H9 (cell line): ENCODE results near the gene ANO9. TPM values are rescaled to one million over a fixed set of nuclear protein-coding genes. Genes with fewer than 3 reads are reported as not detected.

ENCODE experiments used
- DNase-seq: peaks from one replicate; pipeline ENCODE4 v3.0.0-alpha.2; 2017
- H2AFZ ChIP-seq: one replicate; pipeline ENCODE4 v1.6.1; 2013; ENCODE audit warnings: mild to moderate bottlenecking, low read length, control low read depth, moderate library complexity
- H2AK5ac ChIP-seq: 2 replicates; pipeline ENCODE4 v1.6.1; 2013; ENCODE audit warnings: low read length, control low read depth, mixed read lengths; ENCODE audit not compliant: insufficient read length
- H2BK120ac ChIP-seq: one replicate; pipeline ENCODE4 v1.6.1; 2013; ENCODE audit warnings: low read depth, mild to moderate bottlenecking, low read length, control low read depth, inconsistent platforms; ENCODE audit not compliant: poor library complexity, severe bottlenecking
- H2BK12ac ChIP-seq: 2 replicates; pipeline ENCODE4 v1.6.1; 2013; ENCODE audit warnings: low read length, control low read depth, mixed read lengths, low read depth; ENCODE audit not compliant: insufficient read length
- H2BK15ac ChIP-seq: 2 replicates; pipeline ENCODE4 v1.6.1; 2013; ENCODE audit warnings: low read depth, low read length, control low read depth
- H2BK20ac ChIP-seq: one replicate; pipeline ENCODE4 v1.6.1; 2013; ENCODE audit warnings: low read depth, mild to moderate bottlenecking, low read length, control low read depth, inconsistent platforms; ENCODE audit not compliant: poor library complexity, severe bottlenecking
- H2BK5ac ChIP-seq: 2 replicates; pipeline ENCODE4 v1.6.1; 2013; ENCODE audit warnings: low read length, control low read depth, mixed read lengths; ENCODE audit not compliant: insufficient read length
- H3K14ac ChIP-seq: 2 replicates; pipeline ENCODE4 v1.6.1; 2013; ENCODE audit warnings: low read length, control low read depth; ENCODE audit not compliant: insufficient read depth
- H3K18ac ChIP-seq: 2 replicates; pipeline ENCODE4 v1.6.1; 2013; ENCODE audit warnings: low read depth, mild to moderate bottlenecking, mixed read lengths, low read length, control low read depth; ENCODE audit not compliant: insufficient read length
- H3K23ac ChIP-seq: 2 replicates; pipeline ENCODE4 v1.6.1; 2013; ENCODE audit warnings: low read length, control low read depth, mixed read lengths, low read depth; ENCODE audit not compliant: insufficient read length
- H3K23me2 ChIP-seq: 2 replicates; pipeline ENCODE4 v1.6.1; 2013; ENCODE audit warnings: low read depth, mild to moderate bottlenecking, mixed read lengths, low read length, control low read depth; ENCODE audit not compliant: insufficient read length, poor library complexity, severe bottlenecking
- H3K27ac ChIP-seq: 2 replicates; pipeline ENCODE4 v1.5.1; 2013; ENCODE audit warnings: low read length, control low read depth, mixed read lengths, low read depth; ENCODE audit not compliant: insufficient read length
- H3K27me3 ChIP-seq: 2 replicates; pipeline ENCODE4 v1.6.1; 2013; ENCODE audit warnings: low read length, control low read depth, inconsistent platforms; ENCODE audit not compliant: insufficient read depth
- H3K4ac ChIP-seq: 2 replicates; pipeline ENCODE4 v1.6.1; 2013; ENCODE audit warnings: low read depth, mild to moderate bottlenecking, control low read depth, inconsistent platforms, low read length, moderate library complexity
- H3K4me1 ChIP-seq: 2 replicates; pipeline ENCODE4 v1.6.1; 2013; ENCODE audit warnings: low read length, control low read depth, inconsistent platforms; ENCODE audit not compliant: insufficient read depth
- H3K4me2 ChIP-seq: 2 replicates; pipeline ENCODE4 v1.6.1; 2013; ENCODE audit warnings: low read length, control low read depth, mixed read lengths; ENCODE audit not compliant: insufficient read length, insufficient read depth
- H3K56ac ChIP-seq: 2 replicates; pipeline ENCODE4 v1.6.1; 2013; ENCODE audit warnings: low read depth, mild to moderate bottlenecking, mixed read lengths, low read length, control low read depth; ENCODE audit not compliant: insufficient read length
- H3K79me1 ChIP-seq: 2 replicates; pipeline ENCODE4 v1.6.1; 2013; ENCODE audit warnings: low read depth, mild to moderate bottlenecking, moderate library complexity, low read length, control low read depth, inconsistent platforms; ENCODE audit not compliant: insufficient read depth, poor library complexity, severe bottlenecking
- H3K79me2 ChIP-seq: 2 replicates; pipeline ENCODE4 v1.6.1; 2013; ENCODE audit warnings: low read length, control low read depth, inconsistent platforms; ENCODE audit not compliant: insufficient read depth
- H3K9ac ChIP-seq: 2 replicates; pipeline ENCODE4 v1.6.1; 2013; ENCODE audit warnings: low read length, control low read depth, mixed read lengths; ENCODE audit not compliant: insufficient read length; ENCODE audit errors: extremely low read depth
- H3K9me3 ChIP-seq: one replicate; pipeline ENCODE4 v1.6.1; 2013; ENCODE audit warnings: low read depth, low read length, inconsistent platforms; ENCODE audit not compliant: control insufficient read depth
- H3T11ph ChIP-seq: one replicate; pipeline ENCODE4 v1.6.1; 2013; ENCODE audit warnings: mild to moderate bottlenecking, low read length, control low read depth, inconsistent platforms
- H4K20me1 ChIP-seq: one replicate; pipeline ENCODE4 v1.6.1; 2013; ENCODE audit not compliant: control insufficient read depth, insufficient read length, insufficient read depth
- H4K5ac ChIP-seq: 2 replicates; pipeline ENCODE4 v1.6.1; 2013; ENCODE audit warnings: low read depth, mild to moderate bottlenecking, mixed read lengths, low read length, control low read depth; ENCODE audit not compliant: insufficient read length
- H4K8ac ChIP-seq: replicated peaks from 2 replicates; pipeline ENCODE4 v1.6.1; 2013; ENCODE audit warnings: low read length, control low read depth, mixed read lengths, low read depth; ENCODE audit not compliant: insufficient read length
- H4K91ac ChIP-seq: 2 replicates; pipeline ENCODE4 v1.6.1; 2013; ENCODE audit warnings: low read depth, mild to moderate bottlenecking, moderate library complexity, mixed read lengths, low read length, control low read depth; ENCODE audit not compliant: insufficient read length
- H3K27ac Mint-ChIP-seq, 3 experiments: 2 replicates in 2 of 3; 3 replicates in 1 of 3; pipeline ENCODE4 v1.8.0; 2020 to 2021; ENCODE audit warnings: mixed read lengths in 3 of 3, mild to moderate bottlenecking in 1 of 3, moderate library complexity in 1 of 3
- H3K27me3 Mint-ChIP-seq: 2 replicates; pipeline ENCODE4 v1.8.0; 2021; ENCODE audit warnings: low read depth, mild to moderate bottlenecking, moderate library complexity, mixed read lengths
- H3K36me3 Mint-ChIP-seq, 3 experiments: 2 replicates in 2 of 3; 3 replicates in 1 of 3; pipeline ENCODE4 v1.8.0; 2020 to 2021; ENCODE audit warnings: low read depth in 3 of 3, mixed read lengths in 3 of 3; ENCODE audit not compliant: insufficient read depth in 1 of 3
- H3K4me1 Mint-ChIP-seq, 2 experiments: 2 replicates each; pipeline ENCODE4 v1.8.0; 2020; ENCODE audit warnings: mixed read lengths in 2 of 2
- H3K4me3 Mint-ChIP-seq, 2 experiments: 2 replicates in 1 of 2; 3 replicates in 1 of 2; pipeline ENCODE4 v1.8.0; 2020 to 2021; ENCODE audit warnings: mild to moderate bottlenecking in 2 of 2, mixed read lengths in 2 of 2, moderate library complexity in 1 of 2
- H3K9me3 Mint-ChIP-seq, 2 experiments: 2 replicates in 1 of 2; 3 replicates in 1 of 2; pipeline ENCODE4 v1.8.0; 2020; ENCODE audit warnings: mild to moderate bottlenecking in 2 of 2, mixed read lengths in 2 of 2, moderate library complexity in 1 of 2
- WGBS: extraction: QIAGEN DNeasy Blood & Tissue Kit; methylation state at CpG from one replicate; pipeline ENCODE4 v1.1.7; 2013; ENCODE audit warnings: missing lambda C conversion rate, low lambda C conversion rate, mixed read lengths; ENCODE audit not compliant: insufficient read length; ENCODE audit errors: extremely low coverage; 5-methylcytosine and 5-hydroxymethylcytosine counted together
- total RNA-seq: library from RNA; stranded (reverse); gene quantifications from 2 replicates; pipeline ENCODE4 v1.2.1, GENCODE V29; 2021
- TF ChIP-seq, protein P1 (sequence below): fragments of 200-600 bp; sonication (generic); conservative IDR thresholded peaks from 3 replicates; pipeline ENCODE4 v1.8.0; 2021; ENCODE audit warnings: antibody characterized with exemption, mild to moderate bottlenecking

ANO9 gene
- total RNA-seq, 1 experiment from 2014 or later: 13.1 TPM

DNA sequence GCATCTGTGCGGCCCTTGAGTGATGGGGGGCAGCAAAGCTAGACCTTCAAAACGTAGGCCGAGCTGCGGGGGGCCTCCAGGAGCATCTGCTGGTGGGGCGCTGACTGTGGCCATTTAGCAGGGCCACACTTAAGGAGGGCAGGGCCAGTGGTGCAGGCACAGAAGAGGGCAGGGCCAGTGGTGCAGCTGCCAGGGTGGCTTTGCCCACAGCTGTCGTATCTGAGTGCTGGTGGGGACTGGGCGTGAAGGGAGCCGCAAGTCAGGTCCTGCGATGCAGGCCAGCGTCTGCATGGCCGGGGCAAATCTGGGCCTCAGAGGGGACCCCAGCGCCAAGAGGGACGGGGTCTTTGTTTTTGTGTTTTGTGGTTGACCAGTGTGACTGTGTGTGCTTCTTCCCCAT lies 37.5 kb upstream of the ANO9 start:
- H2AK5ac ChIP-seq: no peak overlapping the region
- whole genome bisulfite sequencing: no CpG with 5 or more reads among the region's 13 CpGs
- no peak overlapping the region for H3K23ac ChIP-seq
- no peak overlapping the region for H2BK120ac ChIP-seq
- Mint-ChIP-seq H3K4me1 (peaks cover 5 to 11% of the 10 kb centered on the region in 2 experiments; a peak in 3 of 4 replicates), H3K4me3 (no peak overlapping the region), H3K9me3 (peaks cover 0 to 6% of the 10 kb centered on the region in 2 experiments; a peak in 3 of 5 replicates), H3K27me3 (no peaks in the 10 kb centered on the region), H3K27ac (peak overlapping the region in 1 of 3 experiments; percentile 83; a peak in 1 of 7 replicates), H3K36me3 (peaks cover 7 to 11% (median 9%) of the 10 kb centered on the region in 3 experiments; a peak in 4 of 7 replicates)
- H3K4me1 ChIP-seq: no peaks in the 10 kb centered on the region
- H4K91ac ChIP-seq: no peak overlapping the region
- no peak for DNase-seq
- H2BK20ac ChIP-seq: no peak overlapping the region
- no peak overlapping the region for H3K4ac ChIP-seq
- no peak overlapping the region for H2BK15ac ChIP-seq
- no peak overlapping the region for H3K27ac ChIP-seq
- H2AFZ ChIP-seq: no peak overlapping the region
- no peak overlapping the region for H2BK12ac ChIP-seq
- no peaks in the 10 kb centered on the region for H3K9me3 ChIP-seq
- H3K18ac ChIP-seq: no peak overlapping the region
- no peak overlapping the region for H2BK5ac ChIP-seq
- H3K79me1 ChIP-seq: peaks cover 2% of the 10 kb centered on the region
- H3K56ac ChIP-seq: no peak overlapping the region
- no peak overlapping the region for H3K9ac ChIP-seq
- H4K5ac ChIP-seq: no peak overlapping the region
- no peaks in the 10 kb centered on the region for H3K23me2 ChIP-seq
- H4K20me1 ChIP-seq: no peaks in the 10 kb centered on the region
- H3T11ph ChIP-seq: no peak overlapping the region
- no peak overlapping the region for H4K8ac ChIP-seq
- H3K14ac ChIP-seq: no peak overlapping the region
- H3K4me2 ChIP-seq: no peak overlapping the region
- H3K27me3 ChIP-seq: no peaks in the 10 kb centered on the region
- no peaks in the 10 kb centered on the region; the same call in 1 of the 2 replicates for H3K79me2 ChIP-seq
- TF ChIP-seq, protein P1, sequence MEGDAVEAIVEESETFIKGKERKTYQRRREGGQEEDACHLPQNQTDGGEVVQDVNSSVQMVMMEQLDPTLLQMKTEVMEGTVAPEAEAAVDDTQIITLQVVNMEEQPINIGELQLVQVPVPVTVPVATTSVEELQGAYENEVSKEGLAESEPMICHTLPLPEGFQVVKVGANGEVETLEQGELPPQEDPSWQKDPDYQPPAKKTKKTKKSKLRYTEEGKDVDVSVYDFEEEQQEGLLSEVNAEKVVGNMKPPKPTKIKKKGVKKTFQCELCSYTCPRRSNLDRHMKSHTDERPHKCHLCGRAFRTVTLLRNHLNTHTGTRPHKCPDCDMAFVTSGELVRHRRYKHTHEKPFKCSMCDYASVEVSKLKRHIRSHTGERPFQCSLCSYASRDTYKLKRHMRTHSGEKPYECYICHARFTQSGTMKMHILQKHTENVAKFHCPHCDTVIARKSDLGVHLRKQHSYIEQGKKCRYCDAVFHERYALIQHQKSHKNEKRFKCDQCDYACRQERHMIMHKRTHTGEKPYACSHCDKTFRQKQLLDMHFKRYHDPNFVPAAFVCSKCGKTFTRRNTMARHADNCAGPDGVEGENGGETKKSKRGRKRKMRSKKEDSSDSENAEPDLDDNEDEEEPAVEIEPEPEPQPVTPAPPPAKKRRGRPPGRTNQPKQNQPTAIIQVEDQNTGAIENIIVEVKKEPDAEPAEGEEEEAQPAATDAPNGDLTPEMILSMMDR: no peak
